ENCODE data around the gene RYR2.

The RYR2 gene

DNA sequence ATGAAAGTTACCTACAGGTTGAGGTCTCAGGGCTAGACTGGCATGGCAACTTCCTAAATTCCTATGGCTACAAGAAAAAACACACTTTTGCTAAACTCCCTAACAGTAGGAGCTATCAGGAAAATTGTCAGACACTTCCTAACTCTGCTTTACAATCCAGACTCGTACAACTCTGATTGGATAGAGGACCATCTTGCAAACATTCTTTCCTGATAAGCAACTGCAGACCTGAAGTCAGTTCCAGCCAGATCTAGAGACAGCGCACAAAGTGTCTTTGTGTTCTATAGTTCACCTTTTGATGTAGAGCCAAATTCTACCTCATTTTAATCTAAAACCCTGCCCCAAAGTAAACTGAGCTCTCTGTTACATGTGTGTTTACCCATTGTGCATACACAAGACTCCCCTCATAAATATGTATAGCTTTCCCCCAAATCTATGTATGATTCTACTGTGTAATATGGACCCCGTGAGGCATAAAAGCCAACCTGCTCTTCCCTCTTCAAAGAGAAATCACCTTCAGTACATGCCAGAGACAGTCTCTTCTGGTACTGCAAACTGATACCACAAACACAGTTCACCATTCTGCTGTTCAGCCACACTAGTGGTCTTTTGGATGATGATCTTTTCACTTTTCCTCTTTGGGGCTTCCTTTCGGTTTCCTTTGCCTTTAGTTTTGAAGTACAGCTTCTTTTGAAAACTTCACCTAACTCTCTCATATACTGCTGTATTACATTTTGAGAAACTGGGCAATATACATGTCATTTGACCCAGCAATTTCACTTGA lies 827.0 kb downstream of the RYR2 start:
- no peaks in the 10 kb centered on the region for H3K27me3 ChIP-seq (ENCODE audit: insufficient read depth, poor library complexity, severe bottlenecking)

DNA sequence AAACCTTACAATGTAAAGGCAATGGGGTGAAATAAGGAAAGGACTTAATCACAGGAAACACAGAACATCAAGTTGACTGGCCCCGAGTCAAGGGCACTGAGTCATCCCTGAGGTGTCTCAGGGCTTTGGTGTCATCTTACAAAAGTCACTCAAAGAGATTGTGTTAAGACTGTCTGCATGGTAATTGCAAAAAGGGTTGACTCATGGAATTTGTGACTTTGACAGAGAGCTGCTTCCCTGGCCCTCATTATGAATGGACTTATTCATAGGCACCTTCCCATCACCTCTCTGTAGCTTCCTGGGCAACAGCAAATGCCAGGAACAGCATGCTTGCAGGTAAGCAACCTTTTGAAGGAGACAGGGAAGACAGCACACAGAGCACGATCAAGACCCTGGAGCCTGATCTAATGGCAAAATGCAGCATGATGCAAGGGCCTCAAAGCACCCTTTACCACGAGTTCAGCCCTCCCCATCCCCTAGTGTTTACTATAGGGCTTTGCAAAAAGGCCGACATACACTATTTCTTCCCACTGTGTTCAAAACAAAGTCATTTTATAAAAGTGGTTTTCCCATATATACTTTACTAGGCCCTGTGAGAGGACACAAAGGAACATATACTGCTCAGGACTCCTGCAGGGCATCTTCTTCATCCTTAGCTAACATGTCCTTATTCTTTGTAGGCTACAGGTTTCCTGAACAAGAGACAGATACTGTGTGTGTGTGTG lies 831.7 kb downstream of the RYR2 start:
- DNase-seq (ENCODE audit: low spot score) (peak; percentile 79), ATAC-seq (ENCODE audit: low read depth) (peak; percentile 98)
- TF ChIP-seq, protein P1, sequence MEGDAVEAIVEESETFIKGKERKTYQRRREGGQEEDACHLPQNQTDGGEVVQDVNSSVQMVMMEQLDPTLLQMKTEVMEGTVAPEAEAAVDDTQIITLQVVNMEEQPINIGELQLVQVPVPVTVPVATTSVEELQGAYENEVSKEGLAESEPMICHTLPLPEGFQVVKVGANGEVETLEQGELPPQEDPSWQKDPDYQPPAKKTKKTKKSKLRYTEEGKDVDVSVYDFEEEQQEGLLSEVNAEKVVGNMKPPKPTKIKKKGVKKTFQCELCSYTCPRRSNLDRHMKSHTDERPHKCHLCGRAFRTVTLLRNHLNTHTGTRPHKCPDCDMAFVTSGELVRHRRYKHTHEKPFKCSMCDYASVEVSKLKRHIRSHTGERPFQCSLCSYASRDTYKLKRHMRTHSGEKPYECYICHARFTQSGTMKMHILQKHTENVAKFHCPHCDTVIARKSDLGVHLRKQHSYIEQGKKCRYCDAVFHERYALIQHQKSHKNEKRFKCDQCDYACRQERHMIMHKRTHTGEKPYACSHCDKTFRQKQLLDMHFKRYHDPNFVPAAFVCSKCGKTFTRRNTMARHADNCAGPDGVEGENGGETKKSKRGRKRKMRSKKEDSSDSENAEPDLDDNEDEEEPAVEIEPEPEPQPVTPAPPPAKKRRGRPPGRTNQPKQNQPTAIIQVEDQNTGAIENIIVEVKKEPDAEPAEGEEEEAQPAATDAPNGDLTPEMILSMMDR (IDR thresholded peaks at IDR 0.05; ENCODE audit: poor library complexity, severe bottlenecking) = no peak
- peak overlapping the region; percentile 62 for H3K27ac ChIP-seq (ENCODE audit: poor library complexity, severe bottlenecking)
- no peaks in the 10 kb centered on the region for H3K36me3 ChIP-seq (ENCODE audit: low read depth)
- H3K27me3 ChIP-seq (ENCODE audit: insufficient read depth, poor library complexity, severe bottlenecking) = no peaks in the 10 kb centered on the region
- no peaks in the 10 kb centered on the region for H3K9me3 ChIP-seq (ENCODE audit: severe bottlenecking)
- peaks cover 28% of the 10 kb centered on the region for H3K4me1 ChIP-seq (ENCODE audit: insufficient read depth, poor library complexity, severe bottlenecking)
- H3K4me3 ChIP-seq (ENCODE audit: severe bottlenecking) = no peak overlapping the region

More for the DNA sequence above, 827.0 kb downstream of the RYR2 start:
- H3K4me3 ChIP-seq (ENCODE audit: severe bottlenecking) = no peak overlapping the region
- no peaks in the 10 kb centered on the region for H3K36me3 ChIP-seq (ENCODE audit: low read depth)
- DNase-seq (ENCODE audit: low spot score) (no peak), ATAC-seq (ENCODE audit: low read depth) (no peak)
- TF ChIP-seq, protein P1 (IDR thresholded peaks at IDR 0.05; ENCODE audit: poor library complexity, severe bottlenecking) = no peak
- no peaks in the 10 kb centered on the region for H3K9me3 ChIP-seq (ENCODE audit: severe bottlenecking)
- H3K4me1 ChIP-seq (ENCODE audit: insufficient read depth, poor library complexity, severe bottlenecking) = peaks cover 14% of the 10 kb centered on the region
- H3K27ac ChIP-seq (ENCODE audit: poor library complexity, severe bottlenecking) = no peak overlapping the region

DNA sequence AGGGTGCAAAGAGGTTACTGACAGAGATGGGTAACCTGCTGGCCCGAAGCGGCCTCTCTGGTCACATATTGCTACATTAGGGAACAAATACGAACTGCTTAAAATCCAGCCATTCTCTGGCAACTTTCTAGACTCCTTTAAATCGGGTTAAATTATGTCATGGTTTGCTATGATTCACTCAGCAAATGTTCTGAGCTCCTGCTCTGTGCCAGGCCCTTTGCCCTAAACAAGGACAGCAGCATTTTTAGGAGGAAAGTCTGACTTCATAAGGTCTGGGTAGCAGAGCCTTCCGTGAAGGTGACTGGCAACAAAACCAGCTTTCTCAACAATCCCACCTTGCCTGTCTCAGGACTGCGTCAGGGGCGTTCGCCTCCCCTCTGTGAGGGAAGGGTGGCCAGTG lies 833.3 kb downstream of the RYR2 start:
- ATAC-seq (ENCODE audit: low read depth) = no peak
- H3K36me3 ChIP-seq (ENCODE audit: low read depth) = no peaks in the 10 kb centered on the region
- no peak overlapping the region for H3K4me3 ChIP-seq (ENCODE audit: severe bottlenecking)
- no peak for DNase-seq (ENCODE audit: low spot score)
- no peaks in the 10 kb centered on the region for H3K27me3 ChIP-seq (ENCODE audit: insufficient read depth, poor library complexity, severe bottlenecking)
- H3K9me3 ChIP-seq (ENCODE audit: severe bottlenecking) = no peaks in the 10 kb centered on the region
- no peak overlapping the region for H3K27ac ChIP-seq (ENCODE audit: poor library complexity, severe bottlenecking)
- peaks cover 41% of the 10 kb centered on the region for H3K4me1 ChIP-seq (ENCODE audit: insufficient read depth, poor library complexity, severe bottlenecking)
- TF ChIP-seq, protein P1 (IDR thresholded peaks at IDR 0.05; ENCODE audit: poor library complexity, severe bottlenecking) = no peak

DNA sequence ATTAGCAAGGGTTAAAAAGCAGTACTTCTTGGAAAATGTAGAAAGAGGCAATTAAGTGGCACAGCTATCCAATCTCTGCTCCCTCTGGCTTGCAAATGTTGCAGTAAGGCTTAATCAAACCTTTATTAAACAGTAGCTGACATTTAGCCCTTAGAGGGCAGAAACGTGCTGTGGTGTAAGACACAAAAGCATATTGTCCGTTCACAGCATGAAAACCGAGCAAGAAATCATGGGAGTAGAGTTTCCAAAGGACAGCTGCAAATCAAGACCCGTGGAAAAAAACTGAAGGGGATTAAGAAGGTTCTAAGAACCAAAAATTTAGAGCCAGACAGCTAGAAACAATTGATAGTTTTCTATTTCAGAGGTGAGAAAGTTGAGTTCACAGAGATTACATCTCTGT lies 835.6 kb downstream of the RYR2 start:
- Histone ChIP-seq H3K27ac (ENCODE audit: poor library complexity, severe bottlenecking) (no peak overlapping the region), H3K36me3 (ENCODE audit: low read depth) (no peaks in the 10 kb centered on the region), H3K4me1 (ENCODE audit: insufficient read depth, poor library complexity, severe bottlenecking) (peaks cover 39% of the 10 kb centered on the region), H3K9me3 (ENCODE audit: severe bottlenecking) (no peaks in the 10 kb centered on the region), H3K27me3 (ENCODE audit: insufficient read depth, poor library complexity, severe bottlenecking) (no peaks in the 10 kb centered on the region), H3K4me3 (ENCODE audit: severe bottlenecking) (no peak overlapping the region)
- TF ChIP-seq, protein P1 (IDR thresholded peaks at IDR 0.05; ENCODE audit: poor library complexity, severe bottlenecking) = no peak
- no peak for DNase-seq (ENCODE audit: low spot score)
- no peak for ATAC-seq (ENCODE audit: low read depth)
